PC-9 (cell line): ENCODE data around the gene HCLS1. TPM values are rescaled to one million over a fixed set of nuclear protein-coding genes. Genes with fewer than 3 reads are reported as not detected.

Experiments
- Bru-seq: library from RNA; stranded (reverse); fragments of 400-500 nt; gene quantifications from one replicate; lab custom pipeline; 2021; lab: Mats Ljungman, UMichigan
- BruChase-seq, 2 experiments: library from RNA; stranded (reverse); fragments of 400-500 nt; gene quantifications; one replicate each; lab custom pipeline; 2021; lab: Mats Ljungman, UMichigan
- BruUV-seq: library from RNA; stranded (reverse); fragments of 400-500 nt; replicated peaks from 2 replicates; lab custom pipeline; 2021; lab: Mats Ljungman, UMichigan
- CTCF ChIA-PET: fragments of 300-600 bp; sonication (Branson Sonifier 250); formaldehyde crosslinking; loops from one replicate; lab custom pipeline; 2022; ENCODE audit warnings: antibody characterized with exemption; lab: Charles Lee
- POLR2A ChIA-PET: fragments of 300-600 bp; sonication (Branson Sonifier 250); formaldehyde crosslinking; loops from one replicate; lab custom pipeline; 2022; ENCODE audit warnings: antibody characterized with exemption; ENCODE audit not compliant: unreplicated experiment; lab: Charles Lee
- DNase-seq, 2 experiments: peaks; one replicate each; pipeline versions ENCODE4 v3.0.0 to v3.0.0-alpha.2; 2015 to 2022; ENCODE audit warnings: mixed read lengths in 1 of 2
- H2AFZ ChIP-seq: fragments of 200-600 bp; sonication (generic); 2 replicates; pipeline ENCODE4 v1.8.1; 2017; ENCODE audit warnings: antibody characterized with exemption
- H3F3A ChIP-seq: fragments of 200-600 bp; sonication (generic); 2 replicates; pipeline ENCODE4 v1.8.1; 2017; ENCODE audit warnings: antibody characterized with exemption, mild to moderate bottlenecking, low read depth; ENCODE audit not compliant: insufficient read depth
- H3K27ac ChIP-seq: fragments of 200-600 bp; sonication (generic); 2 replicates; pipeline ENCODE4 v1.6.1; 2016; ENCODE audit warnings: mixed run types
- H3K27me3 ChIP-seq: fragments of 200-600 bp; sonication (generic); 2 replicates; pipeline ENCODE4 v1.6.1; 2016; ENCODE audit warnings: low read depth, mixed run types; ENCODE audit not compliant: insufficient read depth
- H3K36me3 ChIP-seq: fragments of 200-600 bp; sonication (generic); 2 replicates; pipeline ENCODE4 v1.6.1; 2016; ENCODE audit warnings: low read depth, mixed run types
- H3K4me1 ChIP-seq: fragments of 200-600 bp; sonication (generic); replicated peaks from 2 replicates; pipeline ENCODE4 v1.6.1; 2016; ENCODE audit warnings: mixed run types; ENCODE audit not compliant: insufficient read depth
- H3K4me2 ChIP-seq: fragments of 200-600 bp; sonication (generic); 2 replicates; pipeline ENCODE4 v1.6.1; 2017; ENCODE audit warnings: mixed run types
- H3K4me3 ChIP-seq: fragments of 200-600 bp; sonication (generic); 2 replicates; pipeline ENCODE4 v1.6.1; 2016; ENCODE audit warnings: mixed run types
- H3K79me2 ChIP-seq: fragments of 200-600 bp; sonication (generic); 2 replicates; pipeline ENCODE4 v1.6.1; 2017; ENCODE audit warnings: low read depth, mixed run types
- H3K9me2 ChIP-seq: fragments of 200-600 bp; sonication (generic); 2 replicates; pipeline ENCODE4 v1.8.1; 2017; ENCODE audit warnings: mild to moderate bottlenecking; ENCODE audit not compliant: insufficient read depth
- H3K9me3 ChIP-seq: fragments of 200-600 bp; sonication (generic); 2 replicates; pipeline ENCODE4 v1.8.1; 2016; ENCODE audit warnings: low read depth; ENCODE audit not compliant: insufficient read depth
- H4K20me1 ChIP-seq: fragments of 200-600 bp; sonication (generic); 2 replicates; pipeline ENCODE4 v1.8.1; 2017; ENCODE audit not compliant: insufficient read depth
- CTCF ChIP-seq: fragments of 200-600 bp; sonication (generic); conservative IDR thresholded peaks from 2 replicates; pipeline ENCODE4 v1.6.1; 2017; ENCODE audit warnings: mixed run types, antibody characterized with exemption, mild to moderate bottlenecking, moderate library complexity
- EZH2 ChIP-seq: fragments of 200-600 bp; sonication (generic); IDR thresholded peaks from 2 replicates; pipeline ENCODE4 v1.8.0; 2017; ENCODE audit warnings: antibody characterized with exemption, low read depth
- intact Hi-C: fragments of 100-400 bp; cut with micrococcal nuclease; formaldehyde crosslinking; loops from one replicate; pipeline ENCODE4 v1.10.0; 2022; ENCODE audit not compliant: unreplicated experiment
- long read RNA-seq: library from polyadenylated mRNA; stranded (forward); transcript quantifications from one replicate; pipeline ENCODE4 v2.0.0, GENCODE V29; 2022
- total RNA-seq: library from RNA; stranded (reverse); gene quantifications from 2 replicates; pipeline ENCODE4 v1.2.3, GENCODE V29; 2021

HCLS1 gene
- total RNA-seq = 2.2 and 2.6 TPM in 2 replicates
- Bru-seq, nascent RNA = percentile 39 among the genes with signal in this experiment
- percentile 35 among the genes with signal in this experiment for BruChase-seq, experiment 1, labeled RNA remaining after a 2-hour chase
- BruChase-seq, experiment 2, labeled RNA remaining after a 6-hour chase = percentile 31 among the genes with signal in this experiment
- long read RNA-seq = 0 reads

- Histone ChIP-seq H3K4me3 (no peak within 1 kb of the TSS), H3K9me3 (no peaks in the 10 kb centered on the region), H4K20me1 (no peaks in the 10 kb centered on the region), H3K36me3 (0 out of 2 replicates have a peak, but pooled peaks cover 2% of the 10 kb centered on the region), H3K27ac (no peak within 1 kb of the TSS), H2AFZ (no peak within 1 kb of the TSS), H3K79me2 (no peaks in the 10 kb centered on the region), H3F3A (no peaks in the 10 kb centered on the region), H3K27me3 (no peaks in the 10 kb centered on the region), H3K4me2 (no peak within 1 kb of the TSS), H3K9me2 (no peaks in the 10 kb centered on the region), H3K4me1 (no peaks in the 10 kb centered on the region)
- DNase-seq = no peak
- POLR2A ChIA-PET = no interaction called here
- CTCF ChIA-PET = no interaction called here
- intact Hi-C loops = loop anchor here (5.0 kb wide), 1 partner anchor 697 kb away; no protein-coding TSS in a partner anchor
- TF ChIP-seq CTCF = no peak
- TF ChIP-seq EZH2 = no peak
- no TSS peak for BruUV-seq
Measured at GRCh38 chr3:121660356-121661171, at the start of gene HCLS1. HCLS1 (minus strand) TSS chr3:121660903; CDS start chr3:121658347, 2,556 bp downstream.

GRCh38 chr3:121710347-121710746, 49.6 kb upstream of the HCLS1 start:
- H4K20me1 ChIP-seq = 0 out of 2 replicates have a peak, but pooled peaks cover 8% of the 10 kb centered on the region
- no peak overlapping the region for H3K4me2 ChIP-seq
- DNase-seq = no peak
- 0 out of 2 replicates have a peak, but pooled peaks cover 3% of the 10 kb centered on the region for H3F3A ChIP-seq
- H3K4me3 ChIP-seq = no peak overlapping the region
- POLR2A ChIA-PET = no interaction called here
- H3K36me3 ChIP-seq = peaks cover 37% of the 10 kb centered on the region
- H3K27me3 ChIP-seq = no peaks in the 10 kb centered on the region
- no peaks in the 10 kb centered on the region for H3K4me1 ChIP-seq
- CTCF ChIA-PET = no interaction called here
- no peaks in the 10 kb centered on the region for H3K79me2 ChIP-seq
- no peak overlapping the region for H3K27ac ChIP-seq
- no peak for TF ChIP-seq CTCF
- no peak for TF ChIP-seq EZH2
- intact Hi-C loops = no loop called here
- no peaks in the 10 kb centered on the region for H3K9me3 ChIP-seq
- BruUV-seq = no TSS peak
- H2AFZ ChIP-seq = no peak overlapping the region
- no peaks in the 10 kb centered on the region for H3K9me2 ChIP-seq

GRCh38 chr3:121707531-121708273, 47.0 kb upstream of the HCLS1 start:
- no peak for DNase-seq
- H2AFZ ChIP-seq = no peak overlapping the region
- no peaks in the 10 kb centered on the region for H3K4me1 ChIP-seq
- intact Hi-C loops = no loop called here
- TF ChIP-seq EZH2 (no peak), CTCF (no peak)
- CTCF ChIA-PET = no interaction called here
- peaks cover 47% of the 10 kb centered on the region for H3K36me3 ChIP-seq
- no TSS peak for BruUV-seq
- H3K27me3 ChIP-seq = no peaks in the 10 kb centered on the region
- H3K4me2 ChIP-seq = no peak overlapping the region
- POLR2A ChIA-PET = interaction anchor here (0.6 kb wide), 1 partner anchor 35 kb away, joined by 3 read pairs; no protein-coding TSS in a partner anchor
- H3K27ac ChIP-seq = no peak overlapping the region
- H3K4me3 ChIP-seq = no peak overlapping the region
- peaks cover 8% of the 10 kb centered on the region; the same call in 1 of the 2 replicates for H3F3A ChIP-seq
- H3K9me3 ChIP-seq = no peaks in the 10 kb centered on the region
- H3K79me2 ChIP-seq = no peaks in the 10 kb centered on the region
- peaks cover 12% of the 10 kb centered on the region; the same call in 1 of the 2 replicates for H4K20me1 ChIP-seq
- no peaks in the 10 kb centered on the region for H3K9me2 ChIP-seq
